CD14-positive monocyte (primary cell): ENCODE data around the gene POU2F1. TPM values are rescaled to one million over a fixed set of nuclear protein-coding genes. Genes with fewer than 3 reads are reported as not detected.
A peak's percentile ranks its signal among the peaks of the same experiment; 100 is the strongest.

Experiments
- DNase-seq, 3 donors: peaks; one replicate each; pipeline ENCODE4 v3.0.0-alpha.2; 2011 to 2022
- H2AFZ ChIP-seq: 2 replicates; pipeline ENCODE4 v1.6.0; 2012; ENCODE audit warnings: mild to moderate bottlenecking, low read depth, low read length, inconsistent platforms; ENCODE audit not compliant: insufficient read depth, poor library complexity, severe bottlenecking
- H3K27ac ChIP-seq, 2 donors: 1 replicate in 1 of 2; 2 replicates in 1 of 2; pipeline ENCODE4 v1.5.1; 2012 to 2013; ENCODE audit warnings: low read length in 2 of 2, control low read depth in 1 of 2, inconsistent platforms in 1 of 2, low read depth in 1 of 2, mild to moderate bottlenecking in 1 of 2
- H3K27me3 ChIP-seq, 2 donors: one replicate each; pipeline versions ENCODE4 v1.6.0 to v1.6.1; 2011 to 2013; ENCODE audit warnings: low read length in 2 of 2; ENCODE audit not compliant: control insufficient read depth in 2 of 2, insufficient read depth in 2 of 2
- H3K36me3 ChIP-seq, 2 donors: replicated peaks in 1 of 2; 1 replicate in 1 of 2; 2 replicates in 1 of 2; pipeline versions ENCODE4 v1.5.1 to v1.6.1; 2012 to 2013; ENCODE audit warnings: low read length in 2 of 2, control low read depth in 1 of 2, inconsistent platforms in 1 of 2, mild to moderate bottlenecking in 1 of 2; ENCODE audit not compliant: insufficient read depth in 2 of 2, control insufficient read depth in 1 of 2
- H3K4me1 ChIP-seq, 2 donors: 1 replicate in 1 of 2; 2 replicates in 1 of 2; pipeline versions ENCODE4 v1.5.1 to v1.6.1; 2012 to 2013; ENCODE audit warnings: low read length in 2 of 2, control low read depth in 1 of 2, inconsistent platforms in 1 of 2, mild to moderate bottlenecking in 1 of 2, moderate library complexity in 1 of 2; ENCODE audit not compliant: insufficient read depth in 2 of 2, control insufficient read depth in 1 of 2
- H3K4me2 ChIP-seq: replicated peaks from 2 replicates; pipeline ENCODE3; 2012; ENCODE audit warnings: low read length, moderate library complexity, mild to moderate bottlenecking; ENCODE audit not compliant: poor library complexity, severe bottlenecking; ENCODE audit errors: extremely low read depth
- H3K4me3 ChIP-seq, 3 experiments: fragments of 200-600 bp in 1 of 3; sonication (generic) in 1 of 3; replicated peaks in 1 of 3; 1 replicate in 2 of 3; 2 replicates in 1 of 3; pipeline ENCODE4 v1.5.1; 2011 to 2013; ENCODE audit warnings: low read length in 3 of 3, mild to moderate bottlenecking in 3 of 3, control low read depth in 2 of 3, low read depth in 2 of 3, inconsistent platforms in 1 of 3, moderate library complexity in 1 of 3
- H3K79me2 ChIP-seq: 2 replicates; pipeline ENCODE4 v1.6.0; 2012; ENCODE audit warnings: mild to moderate bottlenecking, control low read depth, inconsistent platforms, low read length, moderate library complexity; ENCODE audit not compliant: insufficient read depth
- H3K9ac ChIP-seq: 2 replicates; pipeline ENCODE4 v1.6.0; 2017; ENCODE audit warnings: low read length, mild to moderate bottlenecking; ENCODE audit not compliant: insufficient read depth, poor library complexity, severe bottlenecking
- H3K9me3 ChIP-seq, 2 donors: replicated peaks in 1 of 2; 1 replicate in 1 of 2; 2 replicates in 1 of 2; pipeline versions ENCODE4 v1.5.1 to v1.6.1; 2012 to 2013; ENCODE audit warnings: low read length in 2 of 2, control low read depth in 1 of 2; ENCODE audit not compliant: control insufficient read depth in 1 of 2, insufficient read depth in 1 of 2
- H4K20me1 ChIP-seq: 2 replicates; pipeline ENCODE4 v1.6.0; 2012; ENCODE audit warnings: mild to moderate bottlenecking, low read length, control low read depth, moderate library complexity; ENCODE audit not compliant: insufficient read depth
- H3K27ac Mint-ChIP-seq, 7 donors: one replicate each; pipeline ENCODE4 v1.8.0; 2020; ENCODE audit warnings: mild to moderate bottlenecking in 7 of 7, mixed read lengths in 7 of 7, moderate library complexity in 6 of 7, inconsistent platforms in 2 of 7
- H3K27me3 Mint-ChIP-seq, 3 donors: one replicate each; pipeline ENCODE4 v1.8.0; 2021 to 2022; ENCODE audit warnings: low read depth in 3 of 3, mild to moderate bottlenecking in 3 of 3, mixed read lengths in 3 of 3, moderate library complexity in 3 of 3, inconsistent platforms in 1 of 3
- H3K36me3 Mint-ChIP-seq, 2 donors: one replicate each; pipeline ENCODE4 v1.8.0; 2020; ENCODE audit warnings: mixed read lengths in 2 of 2, inconsistent platforms in 1 of 2, mild to moderate bottlenecking in 1 of 2
- H3K4me1 Mint-ChIP-seq: one replicate; pipeline ENCODE4 v1.8.0; 2020; ENCODE audit warnings: mild to moderate bottlenecking, mixed read lengths
- H3K4me3 Mint-ChIP-seq, 2 donors: one replicate each; pipeline ENCODE4 v1.8.0; 2020; ENCODE audit warnings: mild to moderate bottlenecking in 2 of 2, mixed read lengths in 2 of 2, moderate library complexity in 1 of 2
- H3K9me3 Mint-ChIP-seq, 7 donors: one replicate each; pipeline ENCODE4 v1.8.0; 2020 to 2022; ENCODE audit warnings: mixed read lengths in 7 of 7, mild to moderate bottlenecking in 6 of 7, moderate library complexity in 6 of 7, inconsistent platforms in 2 of 7
- CTCF ChIP-seq: fragments of 200-600 bp; IDR thresholded peaks from one replicate; pipeline ENCODE4 v1.8.0; 2022; ENCODE audit warnings: antibody characterized with exemption, mild to moderate bottlenecking
- WGBS: methylation state at CpG from one replicate; pipeline ENCODE4 v1.1.5; 2013; ENCODE audit warnings: missing lambda C conversion rate; ENCODE audit not compliant: insufficient coverage; 5-methylcytosine and 5-hydroxymethylcytosine counted together
- intact Hi-C, 2 donors: fragments of 100-400 bp; cut with micrococcal nuclease; formaldehyde crosslinking; loops; one replicate each; pipeline versions ENCODE4 v1.15.0 to v1.15.1; 2023
- polyA plus RNA-seq, 3 donors: library from polyadenylated mRNA; depleted of rRNA in 1 of 3; unstranded in 2 of 3; stranded (reverse) in 1 of 3; fragments of 300-500 nt in 2 of 3; fragments of >200 nt in 1 of 3; fragmentation: Illumina TruSeq in 2 of 3; gene quantifications; 1 replicate in 2 of 3; 2 replicates in 1 of 3; pipeline ENCODE4 v1.2.3, GENCODE V29; 2012 to 2021

The POU2F1 gene
- polyA plus RNA-seq, 3 donors = 2.3 to 4.2 (median 3.9) TPM

GRCh38 chr1:167289966-167290365, 69.3 kb downstream of the POU2F1 start:
- Histone ChIP-seq H3K36me3 (no peaks in the 10 kb centered on the region), H2AFZ (no peak overlapping the region), H3K4me2 (no peak overlapping the region), H3K27ac (no peak overlapping the region), H3K9me3 (no peaks in the 10 kb centered on the region), H3K4me3 (no peak overlapping the region), H3K79me2 (peaks cover 50% of the 10 kb centered on the region), H3K27me3 (no peaks in the 10 kb centered on the region), H3K4me1 (peaks cover 27 to 41% of the 10 kb centered on the region in 2 donors), H4K20me1 (peaks cover 4% of the 10 kb centered on the region), H3K9ac (no peak overlapping the region)
- no peak for TF ChIP-seq CTCF
- intact Hi-C loops = no loop called here
- H3K4me1 Mint-ChIP-seq = peaks cover 53% of the 10 kb centered on the region
- H3K4me3 Mint-ChIP-seq = no peak overlapping the region
- peak overlapping the region in 1 of 7 donors; percentile 54 for H3K27ac Mint-ChIP-seq
- peaks cover 0 to 4% (median 0%) of the 10 kb centered on the region in 7 donors for H3K9me3 Mint-ChIP-seq
- peak in 1 of 3 donors; percentile 23 for DNase-seq
- no peaks in the 10 kb centered on the region for H3K36me3 Mint-ChIP-seq
- WGBS = no CpG with 5 or more reads among the region's 5 CpGs
- peaks cover 0 to 2% (median 0%) of the 10 kb centered on the region in 3 donors for H3K27me3 Mint-ChIP-seq

- intact Hi-C loops = no loop called here
- peaks cover 56% of the 10 kb centered on the region for H3K79me2 ChIP-seq
- 100% methylated on average over 1 of the region's 3 CpGs for WGBS
- H3K9me3 ChIP-seq = no peaks in the 10 kb centered on the region
- H3K4me2 ChIP-seq = no peak overlapping the region
- DNase-seq = no peak
- no peaks in the 10 kb centered on the region for H3K36me3 ChIP-seq
- H3K27ac ChIP-seq = no peak overlapping the region
- no peak overlapping the region for H3K9ac ChIP-seq
- Mint-ChIP-seq H3K36me3 (no peaks in the 10 kb centered on the region), H3K4me3 (no peak overlapping the region), H3K9me3 (no peaks in the 10 kb centered on the region), H3K27ac (no peak overlapping the region), H3K27me3 (no peaks in the 10 kb centered on the region), H3K4me1 (peaks cover 64% of the 10 kb centered on the region)
- no peak overlapping the region for H3K4me3 ChIP-seq
- no peaks in the 10 kb centered on the region for H3K27me3 ChIP-seq
- peaks cover 4% of the 10 kb centered on the region for H4K20me1 ChIP-seq
- no peak overlapping the region for H2AFZ ChIP-seq
- H3K4me1 ChIP-seq = peaks cover 38 to 58% of the 10 kb centered on the region in 2 donors
- TF ChIP-seq CTCF = no peak
These were observed 71.0 kb downstream of the POU2F1 start for GRCh38 chr1:167291539-167292185.
